SK-N-MC (cell line): ENCODE data around the gene ARHGAP23.

Experiments used
- EZH2 ChIP-seq: fragments of 200-600 bp; sonication (generic); IDR thresholded peaks from one replicate; pipeline ENCODE4 v1.6.1; 2017; ENCODE audit warnings: antibody characterized with exemption
- POLR2AphosphoS5 ChIP-seq: IDR thresholded peaks from 2 replicates; pipeline ENCODE4 v1.6.1; 2012; ENCODE audit warnings: mild to moderate bottlenecking, low read depth, low read length, borderline replicate concordance

GRCh38 chr17:38464251-38464722 is 36.0 kb downstream of the ARHGAP23 start:
- TF ChIP-seq EZH2 = no peak
- no peak for TF ChIP-seq POLR2AphosphoS5
